AG10803 (cell line): ENCODE results near the gene WNT7B.

Experiments
- DNase-seq: peaks from one replicate; pipeline ENCODE4 v3.0.0; 2010; ENCODE audit warnings: low read depth
- H3K4me3 ChIP-seq: 2 replicates; pipeline ENCODE4 v1.5.1; 2011; ENCODE audit warnings: mild to moderate bottlenecking, low read length, control low read depth
- CTCF ChIP-seq: conservative IDR thresholded peaks from 2 replicates; pipeline ENCODE4 v1.5.1; 2011; ENCODE audit warnings: mild to moderate bottlenecking, low read length, control low read depth, inconsistent platforms

The WNT7B gene

DNA sequence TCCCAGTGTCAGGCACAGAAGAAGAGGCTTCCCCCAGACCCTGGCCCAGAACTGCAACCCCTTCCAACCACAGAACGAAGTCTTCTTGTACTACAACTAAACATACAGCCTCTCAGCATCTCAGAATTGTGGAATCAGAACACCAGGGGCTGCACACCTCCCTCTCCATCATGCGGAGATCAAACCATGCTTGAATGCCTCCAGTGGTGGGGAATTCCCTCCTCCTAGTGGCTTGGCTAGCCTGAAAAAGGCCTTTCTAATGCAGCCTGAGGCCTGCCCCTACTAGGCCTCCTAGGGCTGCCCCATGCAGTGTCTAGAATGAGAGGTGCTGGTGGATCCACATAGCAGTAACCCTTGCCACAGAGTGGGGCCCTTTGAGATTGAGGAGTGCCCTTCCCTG is 62.7 kb downstream of the WNT7B start:
- DNase-seq: no peak
- no peak for TF ChIP-seq CTCF

DNA sequence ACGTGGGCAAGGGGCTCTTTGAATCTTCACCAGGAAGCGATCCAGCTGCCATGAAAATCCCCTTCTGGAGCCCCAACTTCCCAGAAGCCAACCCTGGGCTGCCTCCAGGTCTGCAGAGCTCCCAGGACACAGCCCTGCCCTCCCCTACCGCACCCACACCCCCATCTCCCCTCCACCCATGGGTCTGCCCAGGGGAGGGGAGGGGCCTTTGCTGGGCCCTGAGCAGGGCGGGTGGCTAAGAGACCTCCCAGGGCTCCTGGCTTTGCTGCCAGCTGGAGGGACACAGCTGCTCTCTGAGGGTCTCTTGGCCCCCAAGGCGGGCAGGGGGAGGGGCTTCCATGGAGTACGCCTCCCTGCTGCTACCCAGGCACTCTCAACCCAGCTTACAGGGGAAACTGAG is 64.1 kb downstream of the WNT7B start:
- TF ChIP-seq CTCF: no peak
- H3K4me3 ChIP-seq: no peak overlapping the region
- DNase-seq: no peak

More for the DNA sequence above, 62.7 kb downstream of the WNT7B start:
- no peak overlapping the region for H3K4me3 ChIP-seq

GRCh38 chr22:45911601-45912271 is 65.2 kb downstream of the WNT7B start:
- H3K4me3 ChIP-seq: no peak overlapping the region
- peak; percentile 61 for DNase-seq
- no peak for TF ChIP-seq CTCF

DNA sequence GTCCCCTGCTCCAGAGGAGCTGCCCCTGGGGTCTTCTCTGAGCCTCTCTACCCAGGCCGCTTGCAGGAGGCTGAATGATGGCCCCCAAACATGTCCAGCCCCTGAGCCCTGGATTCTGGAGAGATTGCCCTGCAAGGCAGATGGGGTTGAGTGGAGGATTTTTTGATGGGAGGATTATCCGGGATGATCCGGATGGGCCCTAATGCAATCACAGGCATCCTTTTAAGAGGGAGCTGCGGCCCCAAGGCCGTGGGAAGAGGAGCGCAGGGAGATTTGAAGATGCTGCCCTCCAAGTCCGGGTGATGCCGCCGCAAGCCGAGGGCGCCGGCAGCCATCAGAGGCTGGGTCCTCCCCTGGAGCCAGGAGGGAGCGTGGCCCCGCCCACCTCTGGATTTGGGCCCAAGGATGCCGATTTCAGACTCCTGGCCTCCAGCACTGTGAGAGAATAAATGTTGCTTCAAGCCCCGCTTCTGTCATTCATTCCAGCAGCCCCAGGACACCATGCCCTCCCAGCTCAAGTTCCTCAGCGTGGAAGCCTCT is 66.0 kb downstream of the WNT7B start:
- no peak overlapping the region for H3K4me3 ChIP-seq

GRCh38 chr22:45908961-45909360 is 68.0 kb downstream of the WNT7B start:
- H3K4me3 ChIP-seq: no peak overlapping the region
- no peak for DNase-seq
- TF ChIP-seq CTCF: no peak

More for the DNA sequence above, 66.0 kb downstream of the WNT7B start:
- no peak for DNase-seq
- TF ChIP-seq CTCF: no peak

DNA sequence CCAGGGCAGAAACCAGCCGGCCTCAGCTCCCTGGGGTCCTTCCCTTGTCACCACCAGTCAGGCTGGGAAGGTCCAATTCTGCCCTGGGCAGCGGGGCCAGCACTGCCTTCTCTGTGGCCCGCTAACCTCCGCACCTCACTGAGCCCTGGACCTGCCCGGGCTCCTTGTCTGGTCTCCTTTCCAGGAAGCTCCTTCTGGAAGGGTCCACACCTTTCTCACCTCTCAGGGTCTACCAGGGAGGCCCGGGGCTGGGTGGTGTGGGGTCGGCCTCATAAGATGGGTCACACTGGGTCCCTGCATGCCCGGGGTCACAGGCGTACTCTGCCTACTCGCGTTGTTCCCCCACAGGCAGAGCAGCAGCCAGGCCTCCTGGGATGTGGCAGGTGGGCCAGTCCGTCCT is 69.0 kb downstream of the WNT7B start:
- DNase-seq: no peak
- no peak for TF ChIP-seq CTCF
- no peak overlapping the region for H3K4me3 ChIP-seq

DNA sequence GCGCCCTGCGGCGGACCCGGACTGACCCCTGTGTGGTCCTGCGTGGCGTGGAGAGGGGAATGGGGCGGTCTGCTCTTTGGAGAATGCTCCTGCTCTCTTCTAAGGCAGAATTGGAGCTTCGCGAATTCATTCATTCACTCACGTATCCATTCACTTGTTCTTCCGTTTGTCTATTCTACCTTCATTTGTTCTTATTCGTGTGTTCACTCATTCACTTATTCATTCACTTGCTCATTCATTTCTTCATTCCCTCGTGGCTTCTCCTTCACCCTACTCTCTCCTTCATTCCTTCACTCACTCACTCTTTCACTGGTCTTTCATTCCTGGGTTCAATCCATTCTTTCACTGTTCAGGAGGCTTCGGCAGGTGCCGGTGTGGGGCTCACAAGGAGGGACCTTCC is 69.6 kb downstream of the WNT7B start:
- DNase-seq: no peak
- H3K4me3 ChIP-seq: no peak overlapping the region
- TF ChIP-seq CTCF: no peak
